GM18861 (cell line): Measurements from ENCODE around the gene RSPH3.

Experiments
- ATAC-seq: cut with Tn5 transposase; IDR thresholded peaks from one replicate; pipeline ENCODE4 v1.9.1; 2021; ENCODE audit not compliant: unreplicated experiment

The RSPH3 gene

GRCh38 chr6:158938220-158938619 lies 61.8 kb downstream of the RSPH3 start:
- no peak for ATAC-seq

DNA sequence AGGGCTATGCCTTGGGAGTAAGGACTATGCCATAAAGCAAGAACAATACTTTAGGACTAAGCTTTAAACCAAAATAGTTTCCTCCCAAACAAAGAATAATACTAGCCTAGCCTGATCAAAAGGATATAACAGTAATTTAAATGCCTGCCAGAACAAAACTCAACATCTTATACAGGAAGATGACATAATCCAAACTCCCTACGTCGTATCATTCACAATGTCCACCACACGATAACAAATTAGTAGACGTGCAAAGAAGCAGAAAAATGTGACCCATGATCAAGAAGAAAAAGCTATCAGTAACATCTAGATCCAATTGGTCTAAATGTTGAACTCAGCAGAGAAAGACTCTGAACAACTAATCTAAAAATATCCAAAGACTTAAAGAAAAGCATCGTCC lies 65.8 kb downstream of the RSPH3 start:
- ATAC-seq: no peak

DNA sequence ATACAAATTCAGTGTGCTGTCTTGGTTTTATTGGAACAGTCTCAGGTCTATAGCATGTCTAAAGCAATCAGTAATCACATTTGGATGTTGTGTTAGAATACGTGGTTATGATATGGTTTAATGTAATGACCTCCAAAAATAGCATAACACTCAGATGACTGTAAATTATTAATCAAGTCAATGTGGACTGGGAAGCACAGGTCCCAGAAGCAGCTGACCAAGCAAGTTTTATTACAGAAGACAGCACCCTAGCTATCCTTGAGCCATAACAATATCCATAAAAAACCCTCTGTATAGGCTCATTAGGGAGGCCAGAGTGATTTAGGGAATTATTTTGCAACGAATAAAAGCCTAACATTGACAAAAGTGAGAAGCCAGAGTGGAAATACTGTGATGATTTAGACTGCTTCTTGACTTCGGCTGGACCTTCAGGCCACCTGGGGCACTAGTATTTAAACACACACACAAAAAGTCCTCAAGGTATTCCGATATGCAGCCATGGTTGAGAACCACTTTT lies 66.9 kb downstream of the RSPH3 start:
- ATAC-seq: no peak

- ATAC-seq: no peak
These were observed 71.9 kb downstream of the RSPH3 start for GRCh38 chr6:158928068-158928467.

GRCh38 chr6:158926414-158926813 lies 73.6 kb downstream of the RSPH3 start:
- no peak for ATAC-seq

DNA sequence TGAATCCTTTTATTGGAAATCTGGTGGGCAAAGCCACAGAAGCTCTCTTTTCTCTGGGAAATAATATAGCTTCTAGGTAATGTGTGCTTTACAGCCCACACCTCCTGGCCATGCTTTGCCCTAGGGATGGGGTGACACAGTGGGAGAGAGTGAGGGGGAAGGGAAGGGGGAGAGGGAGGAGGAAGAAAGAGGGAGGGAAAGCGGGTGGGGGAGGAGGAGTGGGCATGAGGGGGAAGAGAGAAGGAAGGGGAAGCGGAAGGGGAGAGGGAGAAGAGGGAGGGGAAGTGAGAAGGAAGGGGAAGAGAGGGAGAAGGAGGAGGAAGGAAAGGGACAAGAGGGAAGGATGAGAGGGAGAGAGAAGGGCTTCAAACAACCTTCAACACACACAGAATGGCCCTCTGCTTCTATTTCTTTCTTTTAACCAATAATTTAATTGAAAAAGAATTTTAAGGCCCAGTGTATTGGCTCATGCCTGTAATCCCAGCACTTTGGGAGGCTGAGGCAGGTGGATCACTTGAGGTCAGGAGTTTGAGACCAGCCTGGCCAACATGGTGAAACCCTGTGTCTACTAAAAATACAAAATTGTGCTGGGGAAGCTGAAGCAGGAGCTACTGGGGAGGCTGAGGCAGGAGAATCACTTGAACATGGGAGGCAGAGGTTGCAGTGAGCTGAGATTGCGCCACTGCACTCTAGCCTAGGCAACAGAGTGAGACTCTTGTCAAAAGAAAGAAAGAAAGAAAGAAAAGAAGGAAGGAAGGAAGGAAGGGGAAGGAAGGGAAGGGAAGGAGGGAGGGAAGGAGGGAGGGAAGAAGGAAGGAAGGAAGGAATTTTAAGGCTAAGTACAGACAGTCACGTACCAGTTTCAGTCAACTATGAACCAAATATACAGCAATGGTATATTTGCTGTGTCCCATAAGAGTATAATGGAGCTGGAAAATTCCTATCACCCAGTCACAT lies 75.2 kb downstream of the RSPH3 start:
- ATAC-seq: no peak

DNA sequence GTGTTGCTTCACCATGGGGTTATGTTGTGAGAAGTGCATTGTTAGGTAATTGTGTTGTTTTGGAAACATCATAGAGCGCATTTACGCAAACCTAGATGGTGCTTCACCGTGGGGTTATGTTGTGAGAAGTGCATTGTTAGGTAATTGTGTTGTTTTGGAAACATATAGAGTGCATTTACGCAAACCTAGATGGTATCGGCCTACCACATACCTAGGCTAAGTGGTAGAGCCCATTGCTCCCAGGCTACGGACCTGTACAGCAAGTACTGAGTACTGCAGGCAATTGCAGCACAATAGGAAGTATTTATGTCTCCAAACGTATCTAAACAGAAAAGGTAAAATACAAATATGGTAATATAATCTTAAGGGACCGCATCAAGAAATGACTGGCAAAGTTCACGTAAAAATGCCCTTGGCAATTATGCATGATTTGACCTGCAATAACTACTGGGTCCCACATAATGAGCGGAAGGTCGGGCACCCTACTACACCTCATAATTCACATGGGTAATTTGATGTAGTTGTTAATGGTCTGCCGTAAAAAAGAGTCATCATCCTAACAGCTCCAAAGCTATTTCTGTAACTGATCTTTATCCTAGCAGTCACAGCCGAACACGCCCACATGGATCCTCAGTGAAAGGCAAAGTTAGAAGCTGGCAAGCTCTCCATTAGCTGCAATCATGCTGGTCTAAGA lies 76.0 kb downstream of the RSPH3 start:
- ATAC-seq: no peak
